ENCODE results near the gene TBKBP1. TPM values are rescaled to one million over a fixed set of nuclear protein-coding genes. Genes with fewer than 3 reads are reported as not detected.

Gene TBKBP1
- 1 to 10 TPM; 1.8 to 6.4 (median 4.4) TPM for total RNA-seq

- in situ Hi-C loops (cut with MboI; ENCODE audit: low pct_ligation_motif_present in 1 of 4, low pct_unique_long_range_greater_than_20kb in 1 of 4, low sequenced_read_pairs in 3 of 4) (loop anchor here in 1 of 4 donors (10.0 kb wide), 1 partner anchor 101 kb away; no protein-coding TSS in a partner anchor), intact Hi-C loops (cut with DNase I; ENCODE audit: low total_unique reads) (no loop called here)
- peaks cover 16% of the 10 kb centered on the region for H3K27me3 ChIP-seq
- peak; percentile 43 for DNase-seq
- H3K36me3 ChIP-seq, result no peaks in the 10 kb centered on the region
- TF ChIP-seq POLR2A (IDR thresholded peaks at IDR 0.05) (no peak), POLR2AphosphoS5 (IDR thresholded peaks at IDR 0.05) (no peak), EP300 (IDR thresholded peaks at IDR 0.05; ENCODE audit: low read depth) (no peak)
- TF ChIP-seq, protein P1, sequence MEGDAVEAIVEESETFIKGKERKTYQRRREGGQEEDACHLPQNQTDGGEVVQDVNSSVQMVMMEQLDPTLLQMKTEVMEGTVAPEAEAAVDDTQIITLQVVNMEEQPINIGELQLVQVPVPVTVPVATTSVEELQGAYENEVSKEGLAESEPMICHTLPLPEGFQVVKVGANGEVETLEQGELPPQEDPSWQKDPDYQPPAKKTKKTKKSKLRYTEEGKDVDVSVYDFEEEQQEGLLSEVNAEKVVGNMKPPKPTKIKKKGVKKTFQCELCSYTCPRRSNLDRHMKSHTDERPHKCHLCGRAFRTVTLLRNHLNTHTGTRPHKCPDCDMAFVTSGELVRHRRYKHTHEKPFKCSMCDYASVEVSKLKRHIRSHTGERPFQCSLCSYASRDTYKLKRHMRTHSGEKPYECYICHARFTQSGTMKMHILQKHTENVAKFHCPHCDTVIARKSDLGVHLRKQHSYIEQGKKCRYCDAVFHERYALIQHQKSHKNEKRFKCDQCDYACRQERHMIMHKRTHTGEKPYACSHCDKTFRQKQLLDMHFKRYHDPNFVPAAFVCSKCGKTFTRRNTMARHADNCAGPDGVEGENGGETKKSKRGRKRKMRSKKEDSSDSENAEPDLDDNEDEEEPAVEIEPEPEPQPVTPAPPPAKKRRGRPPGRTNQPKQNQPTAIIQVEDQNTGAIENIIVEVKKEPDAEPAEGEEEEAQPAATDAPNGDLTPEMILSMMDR (IDR thresholded peaks at IDR 0.05), result no peak
- peak within 1 kb of the TSS; percentile 76 to 95 (median 91) for H3K4me3 ChIP-seq
- no peaks in the 10 kb centered on the region for H3K9me3 ChIP-seq
- WGBS, 2 donors (ENCODE audit: low coverage in 1 of 2), result 1% methylated on average over 61 of the region's 87 CpGs; no CpG with 5 or more reads in 1 of the 2 donors
- H3K4me1 ChIP-seq, result peaks cover 7 to 32% (median 20%) of the 10 kb centered on the region in 4 donors
- H3K27ac ChIP-seq, result peak within 1 kb of the TSS; percentile 80 to 92 (median 88)
These were observed at the start of gene TBKBP1 for GRCh38 chr17:47693731-47694580. TSS of gene TBKBP1 (plus strand) at chr17:47694161. CDS start at chr17:47696113, 1,952 bp downstream.

GRCh38 chr17:47644324-47644723 lies 49.6 kb upstream of the TBKBP1 start:
- Histone ChIP-seq H3K36me3 (no peaks in the 10 kb centered on the region), H3K4me1 (peaks cover 7 to 17% (median 8%) of the 10 kb centered on the region in 4 donors), H3K9me3 (no peaks in the 10 kb centered on the region), H3K4me3 (no peak overlapping the region), H3K27me3 (no peaks in the 10 kb centered on the region), H3K27ac (no peak overlapping the region)
- TF ChIP-seq EP300 (IDR thresholded peaks at IDR 0.05; ENCODE audit: low read depth) (no peak), POLR2AphosphoS5 (IDR thresholded peaks at IDR 0.05) (no peak), POLR2A (IDR thresholded peaks at IDR 0.05) (no peak)
- TF ChIP-seq, protein P1 (IDR thresholded peaks at IDR 0.05), result no peak
- intact Hi-C loops (cut with DNase I; ENCODE audit: low total_unique reads) (no loop called here), in situ Hi-C loops (cut with MboI; ENCODE audit: low pct_ligation_motif_present in 1 of 4, low pct_unique_long_range_greater_than_20kb in 1 of 4, low sequenced_read_pairs in 3 of 4) (no loop called here)
- DNase-seq, result no peak
- WGBS, 2 donors (ENCODE audit: low coverage in 1 of 2), result 80 to 94% methylated on average over 1 to 5 of the region's 5 CpGs

- H3K27me3 ChIP-seq, result no peaks in the 10 kb centered on the region
- peaks cover 13 to 48% (median 28%) of the 10 kb centered on the region in 4 donors for H3K4me1 ChIP-seq
- 0% methylated on average over 39 of the region's 74 CpGs; no CpG with 5 or more reads in 1 of the 2 donors for whole genome bisulfite sequencing, 2 donors (ENCODE audit: low coverage in 1 of 2)
- intact Hi-C loops (cut with DNase I; ENCODE audit: low total_unique reads) (no loop called here), in situ Hi-C loops (cut with MboI; ENCODE audit: low pct_ligation_motif_present in 1 of 4, low pct_unique_long_range_greater_than_20kb in 1 of 4, low sequenced_read_pairs in 3 of 4) (no loop called here)
- H3K36me3 ChIP-seq, result peaks cover 0 to 22% (median 10%) of the 10 kb centered on the region in 4 donors
- DNase-seq, result peak; percentile 99
- H3K4me3 ChIP-seq, result peak within 1 kb of the TSS; percentile 83 to 92 (median 90)
- H3K9me3 ChIP-seq, result no peaks in the 10 kb centered on the region
- TF ChIP-seq, protein P1 (IDR thresholded peaks at IDR 0.05), result no peak
- TF ChIP-seq POLR2AphosphoS5 (IDR thresholded peaks at IDR 0.05) (peak; percentile 75 to 94 (median 92)), POLR2A (IDR thresholded peaks at IDR 0.05) (peak; percentile 70)
- peak within 1 kb of the TSS; percentile 93 to 99 (median 96) for H3K27ac ChIP-seq
These were observed 44.6 kb upstream of the TBKBP1 start, which contains the start of gene KPNB1 for GRCh38 chr17:47649153-47649971. TSS of gene KPNB1 (plus strand) at chr17:47649919. CDS start at chr17:47650245, 326 bp downstream.

Measured in transverse colon (tissue), 4 donors.